Transverse colon (tissue), 4 donors: Measurements from ENCODE around the gene OR2L5. TPM values are rescaled to one million over a fixed set of nuclear protein-coding genes. Genes with fewer than 3 reads are reported as not detected.

Experiments
- DNase-seq: peaks from one replicate; pipeline ENCODE4 v3.0.0-alpha.2; 2019
- H3K27ac ChIP-seq, 4 donors: fragments of 200-600 bp; sonication (generic); 2 replicates each; pipeline ENCODE4 v1.5.1; 2016 to 2018; ENCODE audit warnings: inconsistent platforms in 4 of 4
- H3K27me3 ChIP-seq: fragments of 200-600 bp; sonication (generic); 2 replicates; pipeline ENCODE4 v1.5.1; 2017; ENCODE audit warnings: inconsistent platforms
- H3K36me3 ChIP-seq, 4 donors: fragments of 200-600 bp; sonication (generic); 2 replicates each; pipeline ENCODE4 v1.5.1; 2017 to 2019; ENCODE audit warnings: inconsistent platforms in 4 of 4
- H3K4me1 ChIP-seq, 4 donors: fragments of 200-600 bp; sonication (generic); 2 replicates each; pipeline ENCODE4 v1.5.1; 2017 to 2020; ENCODE audit warnings: inconsistent platforms in 4 of 4
- H3K4me3 ChIP-seq, 4 donors: fragments of 200-600 bp; sonication (generic); 1 replicate in 1 of 4; 2 replicates in 3 of 4; pipeline versions ENCODE4 v1.5.1 to v1.6.1; 2017 to 2019; ENCODE audit warnings: inconsistent platforms in 4 of 4
- H3K9me3 ChIP-seq, 2 donors: fragments of 200-600 bp; sonication (generic); 2 replicates each; pipeline ENCODE4 v1.5.1; 2017 to 2019; ENCODE audit warnings: inconsistent platforms in 2 of 2
- EP300 ChIP-seq: sonication (generic); formaldehyde crosslinking; IDR thresholded peaks from one replicate; pipeline ENCODE4 v1.6.1; 2017; ENCODE audit warnings: antibody characterized with exemption, low read depth
- POLR2A ChIP-seq: fragments of 450-650 bp; IDR thresholded peaks from one replicate; pipeline ENCODE4 v1.6.1; 2016; ENCODE audit warnings: antibody characterized with exemption, mild to moderate bottlenecking, moderate library complexity
- POLR2AphosphoS5 ChIP-seq, 3 donors: sonication (generic); formaldehyde crosslinking; IDR thresholded peaks; one replicate each; pipeline ENCODE4 v1.6.1; 2016; ENCODE audit warnings: antibody characterized with exemption in 3 of 3
- WGBS, 2 donors: methylation state at CpG; one replicate each; pipeline ENCODE4 v1.1.5; 2018; ENCODE audit warnings: low coverage in 1 of 2; 5-methylcytosine and 5-hydroxymethylcytosine counted together
- in situ Hi-C, 4 donors: fragments of 200-750 bp; cut with MboI; loops; one replicate each; pipeline versions ENCODE4 v1.15.0 to v1.15.1; 2017; ENCODE audit warnings: low sequenced_read_pairs in 3 of 4, low pct_ligation_motif_present in 1 of 4, low pct_unique_long_range_greater_than_20kb in 1 of 4
- intact Hi-C: fragments of 100-400 bp; cut with DNase I; formaldehyde crosslinking; loops from one replicate; pipeline ENCODE4 v1.15.1; 2023; ENCODE audit warnings: low total_unique reads
- total RNA-seq, 4 donors: library from RNA; depleted of rRNA; stranded (reverse); fragments of >200 nt; gene quantifications; one replicate each; pipeline ENCODE4 v1.1.0, GENCODE V29; 2016
- TF ChIP-seq, protein P1 (sequence below), 5 experiments: fragments of 200-600 bp in 3 of 5; fragments of 450-650 bp in 2 of 5; sonication (generic) in 3 of 5; IDR thresholded peaks; 1 replicate in 2 of 5; 2 replicates in 3 of 5; pipeline ENCODE4 v1.5.1; 2016 to 2017; ENCODE audit warnings: antibody characterized with exemption in 5 of 5, inconsistent platforms in 3 of 5, mild to moderate bottlenecking in 2 of 5, moderate library complexity in 1 of 5

Gene OR2L5
- total RNA-seq, 4 donors from 2014 or later, result 0.32 TPM; not detected in 3

- TF ChIP-seq POLR2A, result no peak
- no peak for TF ChIP-seq EP300
- no peak for TF ChIP-seq POLR2AphosphoS5 (IDR thresholded peaks at IDR 0.05)
- TF ChIP-seq, protein P1, sequence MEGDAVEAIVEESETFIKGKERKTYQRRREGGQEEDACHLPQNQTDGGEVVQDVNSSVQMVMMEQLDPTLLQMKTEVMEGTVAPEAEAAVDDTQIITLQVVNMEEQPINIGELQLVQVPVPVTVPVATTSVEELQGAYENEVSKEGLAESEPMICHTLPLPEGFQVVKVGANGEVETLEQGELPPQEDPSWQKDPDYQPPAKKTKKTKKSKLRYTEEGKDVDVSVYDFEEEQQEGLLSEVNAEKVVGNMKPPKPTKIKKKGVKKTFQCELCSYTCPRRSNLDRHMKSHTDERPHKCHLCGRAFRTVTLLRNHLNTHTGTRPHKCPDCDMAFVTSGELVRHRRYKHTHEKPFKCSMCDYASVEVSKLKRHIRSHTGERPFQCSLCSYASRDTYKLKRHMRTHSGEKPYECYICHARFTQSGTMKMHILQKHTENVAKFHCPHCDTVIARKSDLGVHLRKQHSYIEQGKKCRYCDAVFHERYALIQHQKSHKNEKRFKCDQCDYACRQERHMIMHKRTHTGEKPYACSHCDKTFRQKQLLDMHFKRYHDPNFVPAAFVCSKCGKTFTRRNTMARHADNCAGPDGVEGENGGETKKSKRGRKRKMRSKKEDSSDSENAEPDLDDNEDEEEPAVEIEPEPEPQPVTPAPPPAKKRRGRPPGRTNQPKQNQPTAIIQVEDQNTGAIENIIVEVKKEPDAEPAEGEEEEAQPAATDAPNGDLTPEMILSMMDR (IDR thresholded peaks at IDR 0.05), result no peak
- in situ Hi-C loops, result no loop called here
- H3K4me3 ChIP-seq, result no peak overlapping the region
- H3K9me3 ChIP-seq, result peaks cover 4 to 7% of the 10 kb centered on the region in 2 donors
- DNase-seq, result no peak
- no peaks in the 10 kb centered on the region for H3K36me3 ChIP-seq
- no peak overlapping the region for H3K27ac ChIP-seq
- no peaks in the 10 kb centered on the region for H3K27me3 ChIP-seq
- intact Hi-C loops, result no loop called here
- no peaks in the 10 kb centered on the region for H3K4me1 ChIP-seq
- 83 to 85% methylated on average over 1 of the region's 1 CpG for WGBS, 2 donors
These were observed 2.3 kb downstream of the OR2L5 start for GRCh38 chr1:248015803-248016202.

DNA sequence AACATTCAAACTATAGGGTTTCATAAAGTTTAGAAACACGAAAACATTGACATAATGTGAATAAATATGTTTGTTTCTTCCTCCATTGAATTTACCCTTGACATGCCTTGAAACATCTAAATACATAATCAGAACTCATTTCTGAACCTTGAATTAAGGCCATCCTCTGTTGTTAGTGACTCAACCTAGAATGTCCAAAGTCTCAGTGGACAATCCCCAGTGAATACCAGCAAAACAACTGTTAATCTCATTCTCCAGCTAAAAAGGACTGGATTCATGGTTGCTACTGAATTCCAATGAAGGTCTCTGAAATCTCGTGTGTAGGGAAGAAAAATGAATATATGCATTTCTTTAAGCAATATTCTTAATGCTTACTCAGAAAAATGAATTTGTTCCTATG, 16.3 kb downstream of the OR2L5 start, which contains the start of gene OR2L2:
TSS of gene OR2L2 (plus strand) at position 301 of the 400 bp plus-strand sequence. CDS start 8,198 bp downstream, outside the sequence.
- H3K4me1 ChIP-seq, result no peaks in the 10 kb centered on the region
- H3K27ac ChIP-seq, result no peak within 1 kb of the TSS
- H3K27me3 ChIP-seq, result no peaks in the 10 kb centered on the region
- H3K9me3 ChIP-seq, result peaks cover 10 to 11% of the 10 kb centered on the region in 2 donors
- no peak within 1 kb of the TSS for H3K4me3 ChIP-seq
- in situ Hi-C loops, result no loop called here
- DNase-seq, result no peak
- TF ChIP-seq EP300 (no peak), POLR2AphosphoS5 (IDR thresholded peaks at IDR 0.05) (no peak)
- intact Hi-C loops, result no loop called here
- H3K36me3 ChIP-seq, result no peaks in the 10 kb centered on the region
- 44 to 45% methylated on average over 2 of the region's 2 CpGs for WGBS, 2 donors

- peaks cover 0 to 4% of the 10 kb centered on the region in 2 donors for H3K9me3 ChIP-seq
- DNase-seq, result no peak
- 69 to 72% methylated on average over 5 of the region's 5 CpGs for WGBS, 2 donors
- H3K27me3 ChIP-seq, result no peaks in the 10 kb centered on the region
- no peaks in the 10 kb centered on the region for H3K4me1 ChIP-seq
- no peaks in the 10 kb centered on the region for H3K36me3 ChIP-seq
- in situ Hi-C loops (no loop called here), intact Hi-C loops (no loop called here)
- TF ChIP-seq POLR2AphosphoS5 (IDR thresholded peaks at IDR 0.05), result no peak
- TF ChIP-seq POLR2A, result no peak
- TF ChIP-seq, protein P1 (IDR thresholded peaks at IDR 0.05), result no peak
- no peak for TF ChIP-seq EP300
- no peak overlapping the region for H3K27ac ChIP-seq
- H3K4me3 ChIP-seq, result no peak overlapping the region
These were observed 31.7 kb downstream of the OR2L5 start for GRCh38 chr1:248045209-248045608.

GRCh38 chr1:248046536-248046935, 33.1 kb downstream of the OR2L5 start, which contains the start of gene OR2L3:
Gene OR2L3 (plus strand): TSS chr1:248046836. CDS start chr1:248060682, 13,846 bp downstream.
- no peak for DNase-seq
- Histone ChIP-seq H3K36me3 (no peaks in the 10 kb centered on the region), H3K4me3 (no peak within 1 kb of the TSS), H3K27ac (no peak within 1 kb of the TSS), H3K27me3 (no peaks in the 10 kb centered on the region), H3K9me3 (peaks cover 0 to 4% of the 10 kb centered on the region in 2 donors), H3K4me1 (no peaks in the 10 kb centered on the region)
- intact Hi-C loops (no loop called here), in situ Hi-C loops (no loop called here)
- TF ChIP-seq, protein P1 (IDR thresholded peaks at IDR 0.05), result no peak
- TF ChIP-seq EP300 (no peak), POLR2AphosphoS5 (IDR thresholded peaks at IDR 0.05) (no peak), POLR2A (no peak)
- WGBS, 2 donors, result 75 to 76% methylated on average over 2 of the region's 2 CpGs

DNA sequence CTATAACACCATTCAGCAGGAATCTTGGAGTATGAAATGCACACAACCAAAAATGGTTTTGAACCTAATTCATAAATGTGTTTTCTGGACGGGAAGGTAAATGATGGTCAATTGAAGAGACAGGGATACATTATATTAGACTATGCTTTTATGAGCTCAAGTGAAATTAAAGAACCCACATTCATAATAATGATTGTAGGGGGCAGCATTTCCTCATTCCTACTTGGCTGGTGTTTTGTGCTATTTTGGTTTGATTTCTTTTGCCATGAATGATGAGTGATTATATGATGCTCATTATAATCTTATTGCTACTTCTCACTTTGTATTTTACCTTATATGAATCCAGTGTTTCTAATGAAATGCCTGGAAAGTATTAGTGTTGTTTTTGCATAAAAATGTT, 33.5 kb downstream of the OR2L5 start:
- DNase-seq, result no peak
- in situ Hi-C loops (no loop called here), intact Hi-C loops (no loop called here)
- TF ChIP-seq EP300, result no peak
- TF ChIP-seq, protein P1 (IDR thresholded peaks at IDR 0.05), result no peak
- no peak for TF ChIP-seq POLR2AphosphoS5 (IDR thresholded peaks at IDR 0.05)
- TF ChIP-seq POLR2A, result no peak
- H3K4me1 ChIP-seq, result no peaks in the 10 kb centered on the region
- 47 to 63% methylated on average over 1 of the region's 1 CpG for WGBS, 2 donors
- H3K27ac ChIP-seq, result no peak overlapping the region
- peaks cover 0 to 4% of the 10 kb centered on the region in 2 donors for H3K9me3 ChIP-seq
- H3K27me3 ChIP-seq, result no peaks in the 10 kb centered on the region
- H3K4me3 ChIP-seq, result no peak overlapping the region
- no peaks in the 10 kb centered on the region for H3K36me3 ChIP-seq
